SK-N-SH (cell line): ENCODE data around the gene SLC22A23.

Source experiments
- EZH2phosphoT487 ChIP-seq: fragments of 200-600 bp; sonication (generic); IDR thresholded peaks from 2 replicates; pipeline ENCODE4 v1.6.1; 2017; ENCODE audit warnings: low read depth, mixed run types, mild to moderate bottlenecking, antibody characterized with exemption, moderate library complexity, borderline replicate concordance
- NFIC ChIP-seq: IDR thresholded peaks from 2 replicates; pipeline ENCODE4 v1.4.0; 2012; ENCODE audit warnings: borderline replicate concordance
- RXRA ChIP-seq: IDR thresholded peaks from 2 replicates; pipeline ENCODE4 v1.4.0; 2012; ENCODE audit warnings: low read depth, mild to moderate bottlenecking, borderline replicate concordance
- TF ChIP-seq, protein P1 (sequence below): fragments of 200-600 bp; sonication (generic); IDR thresholded peaks from 2 replicates; pipeline ENCODE4 v1.6.1; 2017; ENCODE audit warnings: antibody characterized with exemption, mild to moderate bottlenecking, moderate library complexity

DNA sequence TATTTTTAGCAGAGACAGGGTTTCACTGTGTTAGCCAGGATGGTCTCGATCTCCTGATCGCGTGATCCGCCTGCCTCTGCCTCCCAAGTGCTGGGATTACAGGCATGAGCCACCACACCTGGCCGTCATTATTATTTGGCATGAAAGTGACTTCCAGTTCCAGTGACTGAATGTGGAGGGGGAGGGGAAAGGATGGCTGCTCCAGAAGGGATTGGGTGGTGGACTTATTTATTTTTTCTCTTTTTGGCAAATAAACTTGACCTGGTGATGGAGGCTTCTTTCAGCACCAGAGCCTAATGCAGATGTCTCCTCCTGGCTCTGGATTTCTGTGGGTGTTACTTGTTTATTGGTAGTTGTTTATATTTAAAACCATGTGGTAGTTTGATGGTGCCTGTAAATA, 16.9 kb upstream of the SLC22A23 start:
- TF ChIP-seq, protein P1, sequence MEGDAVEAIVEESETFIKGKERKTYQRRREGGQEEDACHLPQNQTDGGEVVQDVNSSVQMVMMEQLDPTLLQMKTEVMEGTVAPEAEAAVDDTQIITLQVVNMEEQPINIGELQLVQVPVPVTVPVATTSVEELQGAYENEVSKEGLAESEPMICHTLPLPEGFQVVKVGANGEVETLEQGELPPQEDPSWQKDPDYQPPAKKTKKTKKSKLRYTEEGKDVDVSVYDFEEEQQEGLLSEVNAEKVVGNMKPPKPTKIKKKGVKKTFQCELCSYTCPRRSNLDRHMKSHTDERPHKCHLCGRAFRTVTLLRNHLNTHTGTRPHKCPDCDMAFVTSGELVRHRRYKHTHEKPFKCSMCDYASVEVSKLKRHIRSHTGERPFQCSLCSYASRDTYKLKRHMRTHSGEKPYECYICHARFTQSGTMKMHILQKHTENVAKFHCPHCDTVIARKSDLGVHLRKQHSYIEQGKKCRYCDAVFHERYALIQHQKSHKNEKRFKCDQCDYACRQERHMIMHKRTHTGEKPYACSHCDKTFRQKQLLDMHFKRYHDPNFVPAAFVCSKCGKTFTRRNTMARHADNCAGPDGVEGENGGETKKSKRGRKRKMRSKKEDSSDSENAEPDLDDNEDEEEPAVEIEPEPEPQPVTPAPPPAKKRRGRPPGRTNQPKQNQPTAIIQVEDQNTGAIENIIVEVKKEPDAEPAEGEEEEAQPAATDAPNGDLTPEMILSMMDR = no peak
- no peak for TF ChIP-seq RXRA
- TF ChIP-seq EZH2phosphoT487 = no peak
- no peak for TF ChIP-seq NFIC
